PC-3 (cell line): ENCODE measurements around the gene EME2. TPM values are rescaled to one million over a fixed set of nuclear protein-coding genes. Genes with fewer than 3 reads are reported as not detected.

Experiments
- ATAC-seq: fragments of 200-7000 bp; cut with Tn5 transposase; 2 replicates; pipeline ENCODE4 v1.9.1; 2020; ENCODE audit warnings: mild to moderate bottlenecking, moderate library complexity
- BruUV-seq: library from RNA; stranded (reverse); fragments of 400-500 nt; replicated peaks from 2 replicates; lab custom pipeline; 2021; lab: Mats Ljungman, UMichigan
- CTCF ChIA-PET: fragments of 300-600 bp; sonication (Branson Sonifier 250); formaldehyde crosslinking; loops from one replicate; lab custom pipeline; 2022; ENCODE audit warnings: antibody characterized with exemption; lab: Charles Lee
- POLR2A ChIA-PET: fragments of 300-600 bp; sonication (Branson Sonifier 250); formaldehyde crosslinking; loops from one replicate; lab custom pipeline; 2022; ENCODE audit warnings: antibody characterized with exemption; ENCODE audit not compliant: unreplicated experiment; lab: Charles Lee
- DNase-seq: peaks from one replicate; pipeline ENCODE4 v3.0.0-alpha.2; 2015
- H2AFZ ChIP-seq: fragments of 300-600 bp; sonication (generic); 2 replicates; pipeline ENCODE4 v1.6.0; 2016; ENCODE audit warnings: antibody characterized with exemption, low read length
- H3F3A ChIP-seq: fragments of 300-600 bp; sonication (generic); one replicate; pipeline ENCODE4 v1.6.0; 2017; ENCODE audit warnings: antibody characterized with exemption, low read length, control low read depth, mild to moderate bottlenecking; ENCODE audit not compliant: unreplicated experiment
- H3K27ac ChIP-seq: fragments of 300-600 bp; sonication (generic); 2 replicates; pipeline ENCODE4 v1.5.1; 2016; ENCODE audit warnings: mild to moderate bottlenecking, low read length
- H3K27me3 ChIP-seq: fragments of 300-600 bp; sonication (generic); 2 replicates; pipeline ENCODE4 v1.6.1; 2016; ENCODE audit warnings: low read length, mixed read lengths
- H3K36me3 ChIP-seq: fragments of 300-600 bp; sonication (generic); 2 replicates; pipeline ENCODE4 v1.6.1; 2016; ENCODE audit warnings: low read depth, mixed run types, low read length, mixed read lengths
- H3K4me1 ChIP-seq: fragments of 300-600 bp; sonication (generic); 2 replicates; pipeline ENCODE4 v1.5.1; 2016; ENCODE audit warnings: low read length; ENCODE audit not compliant: insufficient read depth
- H3K4me2 ChIP-seq: fragments of 300-600 bp; sonication (generic); 2 replicates; pipeline ENCODE4 v1.6.0; 2016; ENCODE audit warnings: low read length
- H3K4me3 ChIP-seq: fragments of 300-600 bp; sonication (generic); 2 replicates; pipeline ENCODE4 v1.5.1; 2016; ENCODE audit warnings: mild to moderate bottlenecking, low read length, mixed read lengths
- H3K79me2 ChIP-seq: fragments of 300-600 bp; sonication (generic); 2 replicates; pipeline ENCODE4 v1.6.1; 2017; ENCODE audit warnings: low read length, mixed read lengths
- H3K9ac ChIP-seq: fragments of 300-600 bp; sonication (generic); 2 replicates; pipeline ENCODE4 v1.6.0; 2016; ENCODE audit warnings: mild to moderate bottlenecking, low read length
- H3K9me2 ChIP-seq: fragments of 300-600 bp; sonication (generic); replicated peaks from 2 replicates; pipeline ENCODE4 v1.6.1; 2016; ENCODE audit warnings: mixed run types, low read length, mixed read lengths
- H3K9me3 ChIP-seq: fragments of 300-600 bp; sonication (generic); 2 replicates; pipeline ENCODE4 v1.6.1; 2016; ENCODE audit warnings: low read length, mixed read lengths
- H4K20me1 ChIP-seq: fragments of 300-600 bp; sonication (generic); 2 replicates; pipeline ENCODE4 v1.6.1; 2016; ENCODE audit warnings: low read length, mixed read lengths
- EZH2 ChIP-seq: fragments of 300-600 bp; sonication (generic); IDR thresholded peaks from one replicate; pipeline ENCODE4 v1.6.1; 2017; ENCODE audit warnings: antibody characterized with exemption, mild to moderate bottlenecking, low read length; ENCODE audit not compliant: unreplicated experiment
- EZH2phosphoT487 ChIP-seq: fragments of 300-600 bp; sonication (generic); IDR thresholded peaks from 2 replicates; pipeline ENCODE4 v1.6.1; 2018; ENCODE audit warnings: mild to moderate bottlenecking, antibody characterized with exemption, low read length, borderline replicate concordance
- intact Hi-C: fragments of 100-400 bp; cut with micrococcal nuclease; formaldehyde crosslinking; loops from 2 replicates; pipeline ENCODE4 v1.9.0; 2023
- total RNA-seq: library from RNA; depleted of rRNA; stranded (reverse); fragments of >200 nt; gene quantifications from 2 replicates; pipeline ENCODE4 v1.2.3, GENCODE V29; 2014
- TF ChIP-seq, protein P1 (sequence below): fragments of 300-600 bp; sonication (generic); conservative IDR thresholded peaks from 2 replicates; pipeline ENCODE4 v1.5.1; 2017; ENCODE audit warnings: antibody characterized with exemption, low read depth, mild to moderate bottlenecking, low read length

EME2 gene
- total RNA-seq, 1 experiment from 2014 or later = 12.5 TPM

DNA sequence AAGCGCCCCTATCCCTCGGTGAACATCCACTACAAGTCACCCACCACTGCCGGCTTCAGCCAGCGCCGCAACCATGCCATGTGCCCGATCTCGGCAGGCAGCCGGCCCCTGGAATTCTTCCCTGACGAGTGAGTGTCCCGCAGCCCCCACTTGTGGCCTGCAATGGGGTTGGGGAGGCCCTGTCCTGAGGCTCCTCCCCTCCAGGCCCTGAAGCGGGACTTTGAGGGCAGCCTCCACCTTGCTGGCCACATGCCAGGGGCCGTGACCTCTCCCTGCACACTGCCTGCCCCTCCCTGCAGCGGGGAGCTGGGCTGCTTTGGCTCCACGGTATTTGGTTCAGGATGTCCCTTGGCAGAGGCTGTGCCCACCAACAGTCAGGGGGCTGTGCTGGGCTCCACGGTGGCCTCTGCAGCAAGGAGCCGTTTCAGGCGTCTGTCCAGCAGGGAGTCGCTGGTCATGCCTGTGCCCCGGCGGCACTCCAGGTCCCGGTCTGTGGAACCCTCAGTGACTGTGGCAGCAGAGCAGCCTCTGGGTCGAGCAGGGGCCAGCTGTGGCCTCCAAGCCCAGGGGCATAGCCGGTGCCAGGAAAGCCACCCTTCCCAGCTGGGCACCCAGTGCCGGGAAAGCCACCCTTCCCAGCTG is 9.6 kb upstream of the EME2 start:
- TF ChIP-seq, protein P1, sequence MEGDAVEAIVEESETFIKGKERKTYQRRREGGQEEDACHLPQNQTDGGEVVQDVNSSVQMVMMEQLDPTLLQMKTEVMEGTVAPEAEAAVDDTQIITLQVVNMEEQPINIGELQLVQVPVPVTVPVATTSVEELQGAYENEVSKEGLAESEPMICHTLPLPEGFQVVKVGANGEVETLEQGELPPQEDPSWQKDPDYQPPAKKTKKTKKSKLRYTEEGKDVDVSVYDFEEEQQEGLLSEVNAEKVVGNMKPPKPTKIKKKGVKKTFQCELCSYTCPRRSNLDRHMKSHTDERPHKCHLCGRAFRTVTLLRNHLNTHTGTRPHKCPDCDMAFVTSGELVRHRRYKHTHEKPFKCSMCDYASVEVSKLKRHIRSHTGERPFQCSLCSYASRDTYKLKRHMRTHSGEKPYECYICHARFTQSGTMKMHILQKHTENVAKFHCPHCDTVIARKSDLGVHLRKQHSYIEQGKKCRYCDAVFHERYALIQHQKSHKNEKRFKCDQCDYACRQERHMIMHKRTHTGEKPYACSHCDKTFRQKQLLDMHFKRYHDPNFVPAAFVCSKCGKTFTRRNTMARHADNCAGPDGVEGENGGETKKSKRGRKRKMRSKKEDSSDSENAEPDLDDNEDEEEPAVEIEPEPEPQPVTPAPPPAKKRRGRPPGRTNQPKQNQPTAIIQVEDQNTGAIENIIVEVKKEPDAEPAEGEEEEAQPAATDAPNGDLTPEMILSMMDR = no peak
- no peak for TF ChIP-seq EZH2
- no peak for TF ChIP-seq EZH2phosphoT487
- Histone ChIP-seq H3K27ac (no peak overlapping the region), H4K20me1 (no peaks in the 10 kb centered on the region), H3K9me2 (no peaks in the 10 kb centered on the region), H3K4me3 (no peak overlapping the region), H3K9ac (no peak overlapping the region), H3K36me3 (no peaks in the 10 kb centered on the region), H3K27me3 (no peaks in the 10 kb centered on the region), H3K9me3 (no peaks in the 10 kb centered on the region), H3K4me2 (no peak overlapping the region), H3F3A (no peaks in the 10 kb centered on the region), H2AFZ (no peak overlapping the region), H3K4me1 (no peaks in the 10 kb centered on the region), H3K79me2 (no peaks in the 10 kb centered on the region)
- POLR2A ChIA-PET = no interaction called here
- no TSS peak for BruUV-seq
- ATAC-seq = no peak
- DNase-seq = no peak
- CTCF ChIA-PET = no interaction called here
- intact Hi-C loops = no loop called here

DNA sequence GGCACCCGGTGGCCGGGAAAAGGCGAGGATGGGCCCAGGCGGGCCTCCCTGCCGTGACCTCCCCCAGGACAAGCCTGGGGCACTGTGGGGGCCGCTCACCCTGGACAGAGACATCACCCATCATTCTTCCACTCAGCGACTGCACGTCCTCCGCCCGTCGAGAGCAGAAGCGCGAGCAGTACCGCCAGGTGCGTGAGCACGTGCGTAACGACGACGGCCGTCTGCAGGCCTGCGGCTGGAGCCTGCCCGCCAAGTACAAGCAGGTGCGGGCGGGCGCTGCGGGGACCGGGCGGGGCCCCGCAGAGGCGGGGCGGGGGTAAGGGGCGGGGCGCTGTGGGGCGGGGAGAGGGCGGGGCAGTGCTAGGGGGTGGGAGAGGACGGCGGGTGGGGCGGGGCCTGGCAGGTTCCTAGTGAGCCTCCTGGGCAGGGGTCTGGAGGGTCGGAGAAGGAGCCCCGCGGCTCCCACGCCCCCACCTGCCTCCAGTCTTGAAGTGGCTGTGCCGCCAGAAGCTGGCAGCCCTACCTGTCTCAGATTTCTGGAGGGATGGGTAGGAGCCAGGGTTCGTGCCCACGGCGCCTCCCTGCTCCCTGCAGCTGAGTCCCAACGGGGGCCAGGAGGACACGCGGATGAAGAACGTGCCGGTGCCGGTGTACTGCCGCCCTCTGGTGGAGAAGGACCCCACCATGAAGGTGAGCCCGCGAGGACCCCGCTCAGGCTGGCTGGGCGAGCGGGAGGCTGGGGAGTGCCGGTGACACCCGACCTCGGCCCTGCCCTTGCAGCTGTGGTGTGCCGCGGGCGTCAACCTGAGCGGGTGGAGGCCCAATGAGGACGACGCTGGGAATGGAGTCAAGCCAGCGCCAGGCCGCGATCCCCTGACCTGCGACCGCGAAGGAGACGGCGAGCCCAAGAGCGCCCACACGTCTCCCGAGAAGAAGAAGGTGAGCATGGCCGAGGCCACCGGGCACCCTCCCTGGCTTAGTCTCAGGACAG is 8.8 kb upstream of the EME2 start:
- TF ChIP-seq EZH2phosphoT487 = no peak
- TF ChIP-seq, protein P1 = peak; percentile 38
- POLR2A ChIA-PET = no interaction called here
- no TSS peak for BruUV-seq

More for the DNA sequence above, 8.8 kb upstream of the EME2 start:
- no peak overlapping the region for H3K4me2 ChIP-seq
- intact Hi-C loops = no loop called here
- H3K79me2 ChIP-seq = no peaks in the 10 kb centered on the region
- H3K9me2 ChIP-seq = no peaks in the 10 kb centered on the region
- no peaks in the 10 kb centered on the region for H4K20me1 ChIP-seq
- no peaks in the 10 kb centered on the region for H3K4me1 ChIP-seq
- no peak overlapping the region for H3K4me3 ChIP-seq
- DNase-seq (no peak), ATAC-seq (no peak)
- H2AFZ ChIP-seq = no peak overlapping the region
- no peaks in the 10 kb centered on the region for H3K9me3 ChIP-seq
- H3K27ac ChIP-seq = no peak overlapping the region
- H3K27me3 ChIP-seq = no peaks in the 10 kb centered on the region
- no peaks in the 10 kb centered on the region for H3K36me3 ChIP-seq
- no peak overlapping the region for H3K9ac ChIP-seq
- CTCF ChIA-PET = no interaction called here
- H3F3A ChIP-seq = no peaks in the 10 kb centered on the region
